Left renal cortex interstitium (tissue), 4 donors: Measurements from ENCODE around the gene CFAP99. TPM values are rescaled to one million over a fixed set of nuclear protein-coding genes. Genes with fewer than 3 reads are reported as not detected.
"Not testable (repeated sequence)": the region's sequence is repeated elsewhere in the genome, so short reads cannot be mapped to it uniquely, and the experiment has no call there.

Experiments used
- DNase-seq, 4 donors: peaks; one replicate each; pipeline ENCODE4 v3.0.0-alpha.2; 2013; ENCODE audit warnings: low read depth in 4 of 4, low spot score in 2 of 4, missing footprints in 1 of 4
- polyA plus RNA-seq, 4 donors: library from polyadenylated mRNA; unstranded; fragments of 120-200 nt; gene quantifications; one replicate each; pipeline ENCODE4 v1.2.1, GENCODE V29; 2013; ENCODE audit not compliant: insufficient read length in 4 of 4

Gene CFAP99
- 1 to 10 TPM in 2 of 4 donors, under 1 TPM in 2; 0.35 to 1.6 (median 1.1) TPM for polyA plus RNA-seq

DNA sequence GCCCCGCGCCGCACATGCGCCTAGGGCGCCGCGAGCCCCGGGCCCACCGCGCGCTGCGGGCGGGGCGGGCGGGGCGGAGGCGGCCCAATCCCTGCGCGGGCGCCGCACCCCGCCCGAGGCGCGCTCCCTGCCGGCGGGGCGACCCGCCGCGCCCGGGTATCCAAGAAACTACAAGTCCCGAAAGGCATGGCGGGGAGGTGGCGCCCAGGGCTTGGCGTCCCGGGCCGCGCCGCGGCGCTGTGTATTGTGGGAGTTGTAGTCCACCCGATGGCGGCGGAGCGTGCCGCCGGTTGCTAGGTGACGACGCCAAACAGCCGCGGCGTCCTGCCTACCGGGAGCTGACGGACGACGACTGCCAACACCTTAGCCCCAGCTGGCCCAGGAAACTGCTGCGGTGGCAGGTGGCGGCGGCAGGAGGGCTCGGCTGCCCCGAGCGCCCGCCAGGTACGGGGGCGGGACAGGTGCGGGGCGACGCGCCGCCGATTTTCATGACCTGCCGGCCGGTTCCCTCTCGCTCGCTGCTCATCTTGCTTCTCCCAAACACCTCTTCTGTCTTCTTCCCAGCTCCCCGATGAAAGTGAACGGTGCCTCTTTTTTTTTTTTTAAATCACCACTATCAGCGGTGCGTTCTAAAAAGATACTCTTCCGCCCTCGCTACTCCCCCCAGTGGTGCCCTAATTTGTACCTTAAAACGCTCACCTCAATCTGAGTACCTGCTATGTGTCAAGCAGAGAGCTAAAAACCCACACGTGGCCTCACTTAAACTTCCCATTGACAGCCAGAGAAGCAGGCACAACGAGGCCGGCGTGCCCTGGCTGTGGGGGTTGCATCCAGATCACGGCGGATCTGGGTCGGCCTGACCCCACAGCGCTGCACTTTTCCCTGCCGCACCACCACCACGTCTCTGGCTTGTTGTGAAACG lies at the start of gene CFAP99:
Gene CFAP99, plus strand, starts transcription at position 306 of the 922 bp plus-strand sequence.
- peak; percentile 75 to 89 (median 82) for DNase-seq

DNA sequence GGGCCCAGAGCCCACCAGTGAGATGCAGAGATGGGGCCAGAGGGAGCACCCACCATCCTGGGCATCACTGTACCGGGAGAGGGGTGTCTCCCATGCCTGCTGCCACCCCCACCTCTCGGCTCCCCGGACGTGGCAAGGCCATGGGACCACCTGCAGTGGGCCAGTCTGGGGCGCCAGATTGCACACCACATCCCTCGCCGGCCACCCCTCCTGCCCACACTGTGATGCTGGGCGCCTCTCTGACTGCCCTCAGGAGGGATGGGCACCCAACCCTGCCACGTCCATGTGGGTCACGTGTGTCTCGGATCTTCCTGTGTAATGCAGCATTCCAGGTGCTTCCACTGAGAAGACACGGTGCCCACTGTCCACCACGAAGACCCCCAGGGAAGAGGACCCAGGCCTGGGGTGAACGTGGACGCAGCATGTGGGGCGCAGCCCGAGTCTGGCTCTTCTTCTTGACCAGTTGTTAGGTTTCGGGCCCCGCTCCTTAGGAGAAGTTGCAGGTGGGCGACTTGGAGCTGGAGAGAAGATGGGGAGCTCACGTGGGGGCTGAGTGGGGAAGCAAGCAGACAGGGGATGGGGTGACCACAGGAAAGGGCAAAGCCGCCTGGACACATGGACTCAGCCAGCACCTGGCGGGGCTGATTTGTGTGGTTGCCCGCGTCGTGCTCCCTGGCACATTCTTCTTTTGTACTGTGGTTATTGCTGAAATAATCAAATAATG lies 48.0 kb upstream of the CFAP99 start:
- no peak for DNase-seq

DNA sequence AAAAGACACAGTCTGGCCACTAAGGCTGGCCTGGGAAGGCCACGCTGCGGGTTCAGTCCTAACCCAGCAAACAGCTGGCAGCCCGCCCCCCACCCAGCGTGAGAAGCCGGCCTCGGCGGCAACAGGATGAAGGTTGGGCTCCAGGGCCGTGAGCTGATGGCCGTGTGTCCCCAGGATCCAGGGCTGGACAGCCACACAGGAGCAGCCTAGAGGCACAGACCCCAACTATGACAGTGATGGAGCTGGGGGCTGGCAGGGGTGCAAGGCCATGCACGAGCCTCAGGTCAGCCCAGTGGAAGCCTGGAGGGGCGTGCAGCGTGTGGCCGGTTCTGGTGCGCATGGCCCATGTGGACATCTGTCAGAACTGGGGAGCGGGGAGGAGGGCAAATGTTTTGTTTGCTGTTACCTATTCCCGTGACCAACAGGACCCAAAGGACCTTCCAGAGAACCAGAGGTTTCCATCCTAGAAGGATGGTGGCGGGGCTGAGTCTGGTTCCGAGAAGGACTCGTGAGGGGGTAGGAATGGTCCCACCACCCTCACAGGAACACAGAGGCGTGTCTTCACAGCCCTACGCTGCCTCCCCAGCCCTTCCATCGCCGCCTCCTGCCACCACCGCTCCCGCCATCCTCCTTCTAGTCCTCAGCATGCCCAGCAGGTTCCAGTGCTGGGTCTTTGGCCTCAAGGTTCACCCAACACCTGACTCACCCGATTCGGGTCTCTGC lies 46.8 kb upstream of the CFAP99 start:
- DNase-seq, result no peak

DNA sequence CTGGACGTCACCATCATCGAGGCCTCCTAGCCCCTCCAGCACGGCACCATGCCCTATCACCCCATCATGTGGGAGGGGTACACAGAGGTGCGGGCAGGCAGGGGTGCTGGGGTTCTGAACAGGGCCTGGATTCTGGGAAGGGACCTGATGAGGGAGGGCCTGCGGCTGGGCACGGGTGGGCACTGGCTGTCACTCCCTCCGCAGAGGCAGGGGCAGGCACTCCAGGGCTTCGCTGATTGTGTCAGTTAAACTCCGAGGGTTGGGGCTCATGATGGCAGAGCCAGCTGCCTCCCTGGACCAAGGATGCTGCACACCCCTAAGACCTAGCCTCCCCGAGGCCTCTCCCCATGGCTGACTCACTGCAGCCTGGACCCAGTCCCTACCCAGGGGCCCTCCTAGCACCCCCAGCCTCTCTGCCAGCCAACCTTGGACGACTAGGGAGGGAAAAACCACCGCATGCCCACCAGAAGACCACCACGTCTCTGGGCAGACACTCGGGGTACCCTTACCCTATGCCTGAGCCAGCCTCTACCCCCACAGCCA lies 46.2 kb upstream of the CFAP99 start:
- DNase-seq, result no peak

DNA sequence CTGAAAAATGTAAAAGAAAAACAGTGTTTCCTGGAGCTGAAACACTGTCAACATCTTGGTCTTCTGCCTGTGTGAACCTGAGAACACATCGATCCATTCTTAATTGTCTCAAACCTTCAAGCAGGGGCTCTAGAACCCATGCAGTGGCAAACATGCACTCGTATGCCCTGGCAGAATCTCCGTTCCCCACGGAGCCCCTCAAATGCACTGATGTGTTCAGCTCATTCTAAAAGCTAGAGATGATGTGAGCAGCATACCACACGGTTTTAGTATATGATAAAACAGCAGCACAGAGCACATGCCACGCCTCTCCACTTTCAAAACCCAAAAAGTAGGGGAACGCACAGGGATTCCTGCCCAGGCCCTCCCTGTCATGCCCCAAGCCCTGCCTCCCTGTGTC lies 45.2 kb upstream of the CFAP99 start:
- DNase-seq, result no peak

DNA sequence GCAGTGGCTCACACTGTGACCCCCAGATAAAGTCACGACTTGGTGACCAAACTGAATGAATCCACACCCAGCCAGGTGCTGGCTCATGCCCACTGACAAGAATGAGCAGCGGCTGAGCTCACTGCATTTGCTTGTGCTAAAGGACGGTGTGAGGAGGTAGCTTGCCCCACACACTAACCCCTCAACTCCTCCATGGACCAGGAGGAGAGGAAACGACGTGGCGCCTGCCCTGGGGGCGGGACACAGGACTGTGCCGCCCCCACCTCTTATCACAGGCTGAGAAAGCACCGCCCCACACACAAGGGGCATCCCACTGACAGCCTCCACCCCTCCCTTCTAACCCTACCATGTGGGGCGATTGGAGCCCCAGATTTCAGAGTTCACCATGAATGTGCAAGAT lies 43.3 kb upstream of the CFAP99 start:
- no peak for DNase-seq

DNA sequence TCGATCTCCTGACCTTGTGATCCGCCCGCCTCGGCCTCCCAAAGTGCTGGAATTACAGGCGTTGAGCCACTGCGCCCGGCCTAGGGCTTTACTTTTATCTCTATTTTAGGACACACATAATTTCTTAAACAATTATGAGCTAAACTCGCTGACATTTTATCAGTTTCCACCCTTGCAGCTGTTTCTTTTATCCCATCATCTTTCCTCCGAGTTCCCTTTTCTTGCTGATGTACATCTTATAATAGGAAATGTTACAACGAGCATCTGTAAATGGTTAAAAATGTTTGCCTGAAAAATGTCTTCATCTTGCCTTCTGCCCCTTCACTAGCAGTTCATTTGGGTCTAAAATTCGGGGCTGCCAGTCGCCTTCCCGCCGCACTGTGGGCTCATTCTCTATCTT lies 41.5 kb upstream of the CFAP99 start:
- no peak for DNase-seq

DNA sequence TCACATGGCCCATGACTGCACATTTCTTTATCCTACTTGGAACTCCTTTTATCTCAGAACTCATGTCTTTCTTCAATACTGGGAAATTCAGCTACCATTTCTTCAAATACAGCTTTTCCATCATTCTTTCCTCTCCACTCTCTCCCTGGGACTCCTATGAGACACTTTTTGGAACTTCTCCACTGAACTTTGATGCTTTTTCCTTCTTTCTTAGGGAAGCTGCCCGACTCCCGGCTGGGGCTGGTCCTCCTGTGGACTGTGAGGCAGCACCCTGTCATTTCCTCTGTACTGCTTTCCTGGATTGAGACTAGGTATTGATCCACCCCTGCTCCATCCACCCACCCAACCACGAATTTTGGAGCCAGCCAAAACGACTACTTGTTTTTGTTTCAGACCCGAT lies 40.4 kb upstream of the CFAP99 start:
- DNase-seq, result no peak

DNA sequence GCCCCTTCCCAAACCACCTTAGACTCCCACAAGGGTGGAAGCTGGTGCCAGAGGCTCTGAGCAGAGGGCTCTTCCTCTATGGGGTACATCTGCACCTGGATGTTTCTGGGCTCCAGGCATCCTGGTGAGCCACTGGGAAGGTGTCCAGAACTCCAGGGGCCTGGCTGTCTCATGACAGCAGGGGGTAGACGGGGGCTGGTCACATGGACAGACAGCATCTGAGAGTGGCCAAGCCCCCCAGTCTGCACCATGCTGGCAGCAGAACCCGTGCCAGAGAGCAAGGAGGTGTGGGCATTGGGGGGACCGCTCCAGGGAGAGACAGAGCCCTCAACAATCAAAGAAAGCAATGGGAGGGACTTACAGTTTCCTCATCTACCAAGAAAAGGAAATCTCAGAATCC lies 39.9 kb upstream of the CFAP99 start:
- no peak for DNase-seq

DNA sequence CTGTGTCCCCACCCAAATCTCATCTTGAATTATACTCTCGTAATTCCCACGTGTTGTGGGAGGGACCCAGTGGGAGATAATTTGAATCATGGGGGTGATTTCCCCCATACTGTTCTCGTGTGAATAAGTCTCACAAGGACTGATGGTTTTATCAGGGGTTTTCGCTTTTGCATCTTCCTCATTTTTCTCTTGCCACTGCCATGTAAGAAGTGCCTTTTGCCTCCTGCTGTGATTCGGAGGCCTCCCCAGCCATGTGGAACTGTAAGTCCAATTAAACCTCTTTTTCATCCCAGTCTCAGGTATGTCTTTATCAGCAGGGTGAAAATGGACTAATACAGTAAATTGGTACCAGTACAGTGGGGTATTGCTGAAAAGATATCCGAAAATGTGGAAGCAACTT lies 38.2 kb upstream of the CFAP99 start:
- DNase-seq, result not testable (repeated sequence)

DNA sequence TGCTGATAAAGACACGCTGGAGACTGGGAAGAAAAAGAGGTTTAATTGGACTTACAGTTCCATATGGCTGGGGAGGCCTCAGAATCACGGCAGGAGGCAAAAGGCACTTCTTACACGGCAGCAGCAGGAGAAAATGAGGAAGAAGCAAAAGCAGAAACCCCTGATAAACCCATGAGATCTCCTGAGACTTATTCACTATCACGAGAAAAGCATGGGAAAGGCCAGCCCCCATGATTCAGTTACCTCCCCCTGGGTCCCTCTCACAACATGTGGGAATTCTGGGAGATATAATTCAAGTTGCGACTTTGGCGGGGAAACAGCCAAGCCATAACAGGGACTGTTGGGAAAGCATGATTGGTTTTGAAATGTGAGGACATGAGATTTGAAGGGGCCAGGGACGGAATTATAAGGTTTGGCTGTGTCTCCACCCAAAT lies 36.0 kb upstream of the CFAP99 start:
- not testable (repeated sequence) for DNase-seq

DNA sequence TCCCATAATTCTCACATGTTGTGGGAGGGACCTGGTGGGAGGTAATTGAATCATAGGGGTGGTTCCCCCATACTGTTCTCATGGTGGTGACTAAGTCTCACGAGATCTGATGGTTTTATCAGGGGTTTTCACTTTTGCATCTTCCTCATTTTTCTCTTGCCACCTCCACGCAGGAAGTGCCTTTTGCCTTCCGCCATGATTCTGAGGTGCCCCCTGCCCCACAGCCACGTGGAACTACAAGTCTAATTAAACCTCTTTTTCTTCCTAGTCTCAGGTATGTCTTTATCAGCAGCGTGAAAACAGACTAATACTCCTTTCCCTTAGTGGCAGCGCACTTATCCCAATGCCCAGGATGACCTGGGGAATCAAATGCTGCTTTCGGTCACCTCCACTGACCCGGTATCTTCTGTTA lies 35.5 kb upstream of the CFAP99 start:
- DNase-seq, result not testable (repeated sequence)

DNA sequence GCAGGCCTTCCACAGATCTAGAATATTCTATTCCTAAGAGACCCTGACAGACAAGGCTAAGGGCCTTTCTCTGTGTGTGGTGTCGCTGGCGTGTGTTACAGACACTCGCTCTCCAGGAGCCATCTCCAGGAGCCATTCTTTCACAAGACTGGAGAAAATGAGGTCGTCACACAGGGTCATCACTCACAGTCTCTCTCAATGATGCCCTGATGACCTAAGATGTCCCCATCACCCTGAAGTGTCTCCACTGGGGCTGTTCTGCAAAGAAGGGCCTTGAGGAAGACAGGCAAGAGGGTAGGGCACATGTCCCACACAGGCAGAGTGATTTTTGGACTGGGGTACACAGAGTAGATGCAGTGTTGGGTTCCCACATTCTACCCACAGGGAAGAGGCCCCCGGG lies 35.0 kb upstream of the CFAP99 start:
- DNase-seq, result no peak

DNA sequence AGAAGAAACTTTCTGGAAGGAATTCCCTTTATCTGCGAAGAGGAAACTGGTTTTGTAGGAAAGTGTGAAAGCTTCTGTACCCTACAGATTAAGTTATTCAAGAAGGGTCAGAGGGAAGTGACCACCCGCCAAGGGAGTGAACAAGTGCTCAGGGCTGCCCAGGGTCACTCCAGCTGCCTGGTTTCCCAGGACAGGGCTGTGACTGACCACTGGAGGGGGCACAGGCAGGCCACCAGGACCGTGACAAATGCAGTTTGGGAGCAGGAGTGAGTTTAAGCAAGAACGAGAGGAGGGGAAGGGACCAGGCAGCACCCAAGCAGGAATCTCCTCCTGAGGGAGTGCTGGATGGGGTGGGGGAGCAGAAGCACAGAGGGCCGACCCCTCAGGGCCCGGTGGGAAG lies 34.5 kb upstream of the CFAP99 start:
- DNase-seq, result no peak

DNA sequence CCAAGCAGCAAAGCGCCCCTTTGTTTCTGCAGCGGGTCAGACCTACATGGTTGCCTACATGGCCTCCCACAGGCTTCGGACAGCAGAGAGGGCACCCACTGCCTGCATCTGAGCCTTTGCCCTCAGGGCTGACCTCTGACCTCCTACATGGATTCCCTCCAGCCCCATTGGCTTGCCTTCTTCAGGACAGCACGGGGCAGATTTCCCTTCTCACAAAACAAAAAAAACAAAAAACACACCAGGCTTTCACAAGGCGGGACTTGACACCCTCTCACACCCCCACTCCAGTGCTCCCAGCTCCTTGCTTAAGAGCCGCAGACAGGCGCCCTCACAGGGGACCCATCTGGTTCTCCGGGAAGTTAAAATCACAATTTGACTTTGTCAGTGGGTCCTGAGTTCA lies 33.2 kb upstream of the CFAP99 start:
- no peak for DNase-seq

DNA sequence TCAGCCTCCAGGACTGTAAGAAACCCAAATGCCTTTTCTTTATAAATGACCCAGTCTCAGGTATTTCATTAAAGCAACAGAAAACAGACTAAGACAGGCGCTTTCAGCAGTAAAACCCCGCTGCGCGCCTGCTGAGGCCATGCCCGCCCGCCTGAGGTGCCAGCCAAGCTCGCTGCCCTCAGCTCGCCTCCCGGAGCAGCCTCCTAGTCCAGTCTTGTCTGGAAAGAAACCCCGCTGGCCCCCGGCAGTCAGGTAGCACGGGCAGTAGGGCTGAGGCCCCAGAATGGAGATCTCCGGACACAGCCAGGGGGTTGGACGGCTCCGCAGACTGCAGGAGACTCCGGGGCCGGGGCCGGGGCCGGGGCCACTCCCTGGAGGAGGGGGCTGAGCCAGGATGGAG lies 32.0 kb upstream of the CFAP99 start:
- DNase-seq, result no peak

DNA sequence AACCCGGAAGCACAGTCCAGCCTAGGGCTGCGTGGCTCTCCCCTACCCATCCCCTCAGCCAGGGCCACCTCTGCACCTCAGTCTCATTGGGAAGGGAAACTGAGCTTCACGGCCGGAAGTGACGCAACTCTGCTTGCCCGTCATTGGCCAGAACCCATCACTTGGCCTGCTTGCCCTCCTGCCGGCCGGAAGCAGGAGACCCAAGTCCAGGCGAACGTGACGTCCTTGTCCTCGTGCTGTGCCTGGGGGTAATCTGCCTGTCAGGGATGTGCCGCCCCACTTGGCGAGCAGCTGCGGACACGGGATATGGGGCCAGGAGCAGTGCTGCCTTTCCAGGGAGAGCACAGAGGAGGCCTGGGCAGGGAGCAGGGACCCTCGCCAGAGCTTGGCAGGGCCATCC lies 31.5 kb upstream of the CFAP99 start:
- DNase-seq, result no peak

DNA sequence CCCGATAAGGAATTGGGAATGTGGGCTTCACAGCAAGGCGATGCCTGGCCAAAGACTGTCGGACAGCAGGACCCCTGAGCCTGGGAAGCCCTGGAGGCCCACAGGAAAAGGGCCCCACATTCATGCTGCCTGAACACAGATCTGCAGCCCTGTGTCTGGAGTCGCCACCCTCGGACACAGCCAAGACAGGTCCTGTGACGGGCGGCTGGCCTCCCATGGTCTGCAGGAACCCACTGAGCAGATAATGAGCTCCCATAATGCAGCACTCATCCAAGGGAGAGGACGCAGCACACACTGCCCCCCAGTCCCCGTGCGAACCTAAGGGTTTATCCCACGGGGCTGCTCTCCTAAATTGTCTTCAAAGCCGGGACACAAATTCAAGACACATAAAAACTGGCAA lies 30.9 kb upstream of the CFAP99 start:
- DNase-seq, result no peak

DNA sequence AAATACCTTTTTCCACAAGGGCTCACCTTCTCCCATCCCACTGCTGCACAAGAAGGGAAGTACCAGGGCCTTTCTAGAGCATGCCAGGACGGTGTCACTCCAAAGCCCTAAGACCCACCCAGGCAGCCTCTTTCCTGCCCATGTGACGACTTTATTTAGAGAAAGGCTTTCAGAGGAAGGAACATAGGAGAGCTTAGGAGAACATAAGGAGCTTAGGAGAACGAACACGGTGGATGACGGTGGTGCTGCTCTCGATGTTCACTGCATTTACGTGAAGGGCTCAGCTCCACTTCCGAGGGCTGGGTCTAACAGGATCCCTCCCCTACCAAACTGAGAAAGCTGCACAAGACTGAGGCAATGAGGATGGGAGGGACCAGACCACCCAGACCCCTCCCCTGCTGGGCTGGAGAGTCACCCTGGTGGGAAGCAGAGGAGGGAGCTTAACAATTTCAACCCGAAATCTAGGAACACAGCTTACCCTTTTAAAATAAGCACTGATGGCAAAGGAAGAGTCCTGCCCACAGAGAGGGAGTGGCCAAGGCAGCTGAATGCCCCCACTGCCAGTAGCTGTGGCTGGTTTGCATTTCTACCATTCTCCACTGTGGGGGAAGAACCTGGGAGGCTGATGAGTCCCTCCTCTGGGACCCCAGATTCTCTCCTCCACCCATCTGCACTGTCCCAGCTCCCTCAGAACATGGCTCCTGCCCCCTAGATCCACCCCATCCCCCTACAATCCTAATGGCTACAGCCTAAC lies 30.1 kb upstream of the CFAP99 start:
- no peak for DNase-seq

DNA sequence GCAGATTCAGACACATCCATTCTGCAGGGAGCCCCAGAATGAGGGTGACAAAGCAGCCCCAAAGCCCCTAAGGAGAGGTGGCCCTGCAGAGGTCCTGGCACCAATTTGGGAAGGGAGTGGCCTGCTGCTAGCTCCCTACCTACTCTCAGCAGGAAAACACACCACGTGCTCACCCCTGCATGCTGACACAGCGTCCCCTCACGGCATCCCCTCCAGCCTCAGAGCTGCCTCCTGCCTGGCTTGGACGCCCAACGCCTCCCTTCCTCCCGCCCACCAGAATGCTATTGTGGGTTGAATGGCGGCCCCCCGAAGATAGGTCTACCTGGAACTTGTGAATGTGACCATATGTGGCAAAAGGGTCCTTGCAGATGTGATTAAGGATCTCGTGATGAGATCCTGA lies 29.1 kb upstream of the CFAP99 start:
- no peak for DNase-seq
